ENCODE results near the gene GCKR. TPM values are rescaled to one million over a fixed set of nuclear protein-coding genes. Genes with fewer than 3 reads are reported as not detected.
"Not testable (repeated sequence)": the region's sequence is repeated elsewhere in the genome, so short reads cannot be mapped to it uniquely, and the experiment has no call there.

The GCKR gene
- total RNA-seq, 2 donors from 2014 or later = not detected

DNA sequence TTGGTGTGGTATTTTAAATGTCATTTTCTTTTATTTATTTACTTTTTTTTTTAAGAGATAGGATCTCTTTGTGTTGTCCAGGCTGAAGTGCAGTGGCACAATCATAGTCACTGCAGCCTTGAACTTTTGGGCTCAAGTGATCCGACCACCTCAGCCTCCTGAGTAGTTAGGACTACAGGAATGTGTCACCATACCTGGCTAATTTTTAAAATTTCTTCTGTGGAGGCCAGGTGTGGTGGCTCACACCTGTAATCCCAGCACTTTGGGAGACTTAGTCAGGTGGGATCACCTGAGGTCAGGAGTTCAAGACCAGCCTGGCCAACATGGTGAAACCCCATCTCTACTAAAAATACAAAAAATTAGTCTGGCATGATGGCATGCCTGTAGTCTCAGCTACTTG, 52.7 kb downstream of the GCKR start:
- no peaks in the 10 kb centered on the region for H3K36me3 Mint-ChIP-seq
- ATAC-seq (no peak), DNase-seq (ENCODE audit: low spot score in 2 of 2) (no peak)
- H3K9me3 Mint-ChIP-seq = no peaks in the 10 kb centered on the region
- H3K27ac Mint-ChIP-seq = no peak overlapping the region

DNA sequence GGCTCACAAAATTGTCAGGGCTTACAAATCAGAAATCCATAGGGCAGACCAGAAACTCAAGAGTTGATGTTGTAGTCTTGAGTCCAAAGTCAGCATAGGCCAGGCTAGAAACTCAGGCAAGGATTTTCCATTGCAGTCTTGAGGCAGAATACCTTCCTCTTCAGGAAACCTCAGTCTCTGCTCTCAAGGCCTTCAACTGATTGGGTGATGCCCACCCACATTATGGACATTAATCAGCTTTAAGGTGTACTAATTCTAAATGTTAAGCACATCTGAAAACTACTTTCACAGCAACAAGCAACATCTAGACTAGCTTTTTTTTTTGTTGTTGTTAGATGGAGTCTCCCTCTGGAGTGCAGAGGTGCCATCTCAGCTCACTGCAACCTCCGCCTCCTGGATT, 54.9 kb downstream of the GCKR start:
- H3K27ac Mint-ChIP-seq = no peak overlapping the region

DNA sequence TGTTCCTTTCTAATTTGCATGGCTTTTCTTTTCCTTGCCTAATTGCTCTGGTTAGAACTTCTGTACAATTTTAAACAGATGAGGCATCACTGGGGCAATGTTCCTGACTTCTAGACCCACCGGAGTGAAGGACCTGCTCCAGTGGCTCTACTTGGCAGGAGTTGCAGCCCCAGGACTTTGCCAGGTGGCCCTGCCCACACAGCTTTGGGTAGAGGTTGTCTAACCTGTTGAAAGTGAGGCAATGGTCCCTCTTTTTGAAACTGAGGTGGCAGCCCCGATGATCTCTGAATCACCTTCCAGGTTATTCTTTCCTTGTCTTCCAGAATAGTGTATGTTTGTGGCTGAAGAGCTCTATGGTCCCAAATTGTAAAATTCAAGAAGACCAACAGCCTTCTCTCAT, 56.3 kb downstream of the GCKR start:
- Mint-ChIP-seq H3K27ac (no peak overlapping the region), H3K36me3 (no peaks in the 10 kb centered on the region), H3K9me3 (no peaks in the 10 kb centered on the region)
- DNase-seq (ENCODE audit: low spot score in 2 of 2) (no peak), ATAC-seq (no peak)

More for the DNA sequence above, 54.9 kb downstream of the GCKR start:
- DNase-seq (ENCODE audit: low spot score in 2 of 2) = no peak
- ATAC-seq = no peak
- H3K36me3 Mint-ChIP-seq = no peaks in the 10 kb centered on the region
- H3K9me3 Mint-ChIP-seq = no peaks in the 10 kb centered on the region

DNA sequence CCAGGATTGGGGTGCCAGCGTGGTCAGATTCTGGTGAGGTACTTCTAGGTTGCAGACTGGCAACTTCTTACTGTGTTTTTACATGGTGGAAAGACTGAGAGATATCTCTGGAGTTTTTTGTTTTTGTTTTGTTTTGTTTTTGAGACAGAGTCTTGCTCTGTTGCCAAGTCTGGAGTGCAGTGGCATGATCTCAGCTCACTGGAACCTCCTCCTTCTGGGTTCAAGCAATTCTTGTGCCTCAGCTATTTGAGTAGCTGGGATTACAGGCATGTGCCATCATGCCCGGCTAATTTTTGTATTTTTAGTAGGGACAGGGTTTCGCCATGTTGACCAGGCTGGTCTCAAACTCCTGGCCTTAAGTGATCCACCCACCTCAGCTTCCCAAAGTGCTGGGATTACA, 57.8 kb downstream of the GCKR start:
- DNase-seq (ENCODE audit: low spot score in 2 of 2) = not testable (repeated sequence)

GRCh38 chr2:27559228-27559627, 62.6 kb downstream of the GCKR start:
- ATAC-seq = no peak
- no peak overlapping the region for H3K27ac Mint-ChIP-seq
- H3K9me3 Mint-ChIP-seq = no peaks in the 10 kb centered on the region

More for the DNA sequence above, 57.8 kb downstream of the GCKR start:
- not testable (repeated sequence) for H3K36me3 Mint-ChIP-seq, ATAC-seq, H3K9me3 Mint-ChIP-seq, H3K27ac Mint-ChIP-seq

GRCh38 chr2:27561060-27561459, 64.4 kb downstream of the GCKR start:
- H3K27ac Mint-ChIP-seq = no peak overlapping the region
- no peak for ATAC-seq

More at GRCh38 chr2:27559228-27559627, 62.6 kb downstream of the GCKR start:
- no peaks in the 10 kb centered on the region for H3K36me3 Mint-ChIP-seq
- no peak for DNase-seq (ENCODE audit: low spot score in 2 of 2)

DNA sequence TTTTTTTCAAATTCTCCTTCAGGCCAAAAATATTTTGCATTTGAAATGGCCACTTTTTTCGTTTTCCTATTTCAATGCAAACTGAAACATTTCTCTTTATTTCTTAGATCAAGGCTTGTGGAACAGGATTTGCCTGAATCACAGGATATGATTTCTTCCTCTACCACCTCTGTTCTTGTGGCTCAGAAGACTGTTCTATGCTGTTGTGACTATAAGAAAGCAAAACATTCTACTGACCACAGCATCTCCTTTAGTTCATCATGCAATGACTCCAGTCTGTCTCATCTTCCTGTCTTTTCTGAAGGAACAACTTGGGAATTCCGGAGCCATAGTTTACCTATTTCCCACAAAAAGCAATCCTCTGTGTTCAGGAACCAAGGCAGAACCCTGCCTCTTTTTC, 70.0 kb downstream of the GCKR start:
- no peak overlapping the region for H3K27ac Mint-ChIP-seq
- peaks cover 14 to 28% of the 10 kb centered on the region in 2 donors for H3K36me3 Mint-ChIP-seq
- DNase-seq (ENCODE audit: low spot score in 2 of 2) (no peak), ATAC-seq (no peak)
- peaks cover 6 to 11% of the 10 kb centered on the region in 2 donors for H3K9me3 Mint-ChIP-seq

More at GRCh38 chr2:27561060-27561459, 64.4 kb downstream of the GCKR start:
- no peak for DNase-seq (ENCODE audit: low spot score in 2 of 2)
- Mint-ChIP-seq H3K9me3 (no peaks in the 10 kb centered on the region), H3K36me3 (no peaks in the 10 kb centered on the region)

DNA sequence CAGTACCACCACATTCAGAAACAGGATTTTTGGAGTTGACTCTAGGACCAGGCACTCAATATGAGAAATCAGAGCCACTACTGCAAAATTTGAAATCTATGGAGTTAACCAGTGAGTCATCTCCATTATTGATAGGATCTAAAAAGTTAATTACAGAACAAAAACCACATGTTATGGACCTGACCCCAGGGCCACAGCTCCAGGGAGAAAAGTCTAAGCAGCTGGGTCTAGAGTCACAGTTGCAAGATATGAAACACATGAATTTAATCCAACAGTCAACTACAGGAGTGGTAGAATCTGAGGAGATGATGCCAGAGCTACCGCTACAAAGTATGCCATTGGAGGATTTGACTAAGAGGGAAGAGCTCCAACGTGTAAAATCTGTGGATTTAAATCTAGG, 72.8 kb downstream of the GCKR start:
- no peak for ATAC-seq
- Mint-ChIP-seq H3K36me3 (peaks cover 21 to 38% of the 10 kb centered on the region in 2 donors), H3K9me3 (peaks cover 13 to 17% of the 10 kb centered on the region in 2 donors), H3K27ac (no peak overlapping the region)
- no peak for DNase-seq (ENCODE audit: low spot score in 2 of 2)

GRCh38 chr2:27571197-27571596, 74.6 kb downstream of the GCKR start:
- no peak for DNase-seq (ENCODE audit: low spot score in 2 of 2)

DNA sequence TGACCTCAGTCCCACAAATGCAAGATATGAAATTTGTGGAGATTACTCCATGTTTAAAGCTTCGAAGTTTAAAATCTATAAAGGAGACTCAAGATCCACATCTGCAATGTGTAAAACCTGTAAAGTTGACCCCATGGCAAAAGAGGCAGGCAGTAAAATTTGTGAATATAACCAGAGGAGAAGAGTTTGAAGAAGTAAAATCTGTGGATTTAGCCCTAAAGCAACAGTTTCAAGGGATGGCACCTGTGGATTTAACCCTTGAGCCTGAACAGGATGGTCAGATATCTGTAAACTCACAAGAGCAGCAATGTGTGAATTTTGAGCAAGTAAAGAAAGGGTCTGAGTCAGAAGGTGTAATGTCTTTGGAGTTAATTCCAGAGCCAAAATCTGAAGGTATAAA, 75.0 kb downstream of the GCKR start:
- DNase-seq (ENCODE audit: low spot score in 2 of 2) (no peak), ATAC-seq (no peak)
- H3K27ac Mint-ChIP-seq = no peak overlapping the region

More at GRCh38 chr2:27571197-27571596, 74.6 kb downstream of the GCKR start:
- Mint-ChIP-seq H3K36me3 (peaks cover 25 to 43% of the 10 kb centered on the region in 2 donors), H3K9me3 (peaks cover 15 to 19% of the 10 kb centered on the region in 2 donors), H3K27ac (no peak overlapping the region)
- no peak for ATAC-seq

DNA sequence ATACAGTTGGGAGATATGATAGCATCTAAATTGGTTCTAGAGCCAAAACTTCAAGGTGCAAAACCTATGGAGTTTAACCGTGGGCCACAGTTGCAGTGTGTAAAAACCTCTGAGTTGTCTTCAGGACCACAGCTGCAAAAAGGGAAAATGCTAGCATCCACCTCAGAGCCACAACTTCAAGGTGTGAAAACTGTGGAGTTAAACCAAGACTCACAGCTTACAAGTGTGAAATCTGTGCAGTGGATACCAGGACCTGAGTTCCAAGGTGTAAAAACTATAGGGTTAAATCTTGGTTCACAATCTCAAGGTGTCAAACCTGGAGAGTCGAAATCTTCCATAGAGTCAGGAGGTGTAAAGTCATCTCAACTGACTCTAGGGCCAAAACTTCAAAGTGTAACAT, 75.8 kb downstream of the GCKR start:
- ATAC-seq (peak; percentile 55 to 60), DNase-seq (ENCODE audit: low spot score in 2 of 2) (no peak)
- H3K9me3 Mint-ChIP-seq = peaks cover 19 to 22% of the 10 kb centered on the region in 2 donors
- H3K27ac Mint-ChIP-seq = no peak overlapping the region
- peaks cover 28 to 49% of the 10 kb centered on the region in 2 donors for H3K36me3 Mint-ChIP-seq

More for the DNA sequence above, 75.0 kb downstream of the GCKR start:
- Mint-ChIP-seq H3K9me3 (peaks cover 18 to 19% of the 10 kb centered on the region in 2 donors), H3K36me3 (peaks cover 25 to 44% of the 10 kb centered on the region in 2 donors)

DNA sequence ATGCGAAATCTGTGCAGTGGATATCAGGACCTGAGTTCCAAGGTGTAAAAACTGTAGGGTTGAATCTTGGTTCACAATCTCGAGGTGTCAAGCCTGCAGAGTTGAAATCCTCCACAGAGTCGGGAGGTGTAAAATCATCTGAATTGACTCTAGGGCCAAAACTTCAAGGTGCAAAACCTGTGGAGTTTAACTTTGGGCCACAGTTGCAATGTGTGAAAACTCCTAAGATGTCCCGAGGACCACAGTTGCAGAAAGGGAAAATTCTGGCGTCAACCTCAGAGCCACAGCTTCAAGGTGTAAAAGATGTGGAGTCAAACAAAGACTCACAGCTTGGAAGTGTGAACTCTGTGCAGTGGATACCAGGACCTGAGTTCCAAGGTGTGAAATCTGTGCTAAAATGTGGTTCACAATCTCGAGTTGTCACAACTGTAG, 76.4 kb downstream of the GCKR start:
- Mint-ChIP-seq H3K36me3 (peaks cover 31 to 51% of the 10 kb centered on the region in 2 donors), H3K27ac (no peak overlapping the region), H3K9me3 (peaks cover 18 to 26% of the 10 kb centered on the region in 2 donors)
- DNase-seq (ENCODE audit: low spot score in 2 of 2) (no peak), ATAC-seq (peak; percentile 53 to 65)

Other genes starting within 250 kb of the GCKR start
- under 1 TPM; 0.68 to 0.88 TPM for gene SLC30A3, start 233.8 kb upstream of the GCKR start, total RNA-seq
- not detected for gene DNAJC5G, start 221.4 kb upstream of the GCKR start, total RNA-seq
- not detected for gene TRIM54, start 214.4 kb upstream of the GCKR start, total RNA-seq
- gene UCN, start 188.4 kb upstream of the GCKR start, total RNA-seq = 1 to 10 TPM; 1.6 to 3.6 TPM
- gene MPV17, start 173.7 kb upstream of the GCKR start, total RNA-seq = 100 to 1,000 TPM in 1 of 2 donors, 10 to 100 TPM in 1; 90.1 to 111 TPM
- 10 to 100 TPM; 62.1 to 76.0 TPM for gene GTF3C2, start 140.1 kb upstream of the GCKR start, total RNA-seq
- 10 to 100 TPM; 34.2 to 51.1 TPM for gene EIF2B4, start 126.5 kb upstream of the GCKR start, total RNA-seq
- gene SNX17, start 126.2 kb upstream of the GCKR start, total RNA-seq = 10 to 100 TPM; 56.4 to 82.1 TPM
- gene ZNF513, start 116.1 kb upstream of the GCKR start, total RNA-seq = 10 to 100 TPM; 10.7 to 12.4 TPM
- 100 to 1,000 TPM; 122 to 127 TPM for gene PPM1G, start 87.2 kb upstream of the GCKR start, total RNA-seq
- 10 to 100 TPM; 76.0 to 80.8 TPM for gene NRBP1, start 68.2 kb upstream of the GCKR start, total RNA-seq
- 1 to 10 TPM; 7.9 to 8.3 TPM for gene KRTCAP3, start 54.5 kb upstream of the GCKR start, total RNA-seq
- gene IFT172, start 7.1 kb upstream of the GCKR start, total RNA-seq = 10 to 100 TPM; 15.8 to 16.4 TPM
- not detected for gene FNDC4, start 1.6 kb upstream of the GCKR start, total RNA-seq
- 10 to 100 TPM; 38.0 to 40.6 TPM for gene ZNF512, start 86.2 kb downstream of the GCKR start, total RNA-seq
- gene CCDC121, start 132.2 kb downstream of the GCKR start, total RNA-seq = under 1 TPM in 1 of 2 donors, not detected in 1; 0.19 TPM
- 10 to 100 TPM; 38.9 to 43.0 TPM for gene GPN1, start 132.2 kb downstream of the GCKR start, total RNA-seq
- 10 to 100 TPM; 30.3 to 35.7 TPM for gene SUPT7L, start 166.8 kb downstream of the GCKR start, total RNA-seq
- 10 to 100 TPM; 23.9 to 28.1 TPM for gene SLC4A1AP, start 167.1 kb downstream of the GCKR start, total RNA-seq